GM19240 (cell line): Measurements from ENCODE around the gene CUEDC1.

Experiments used
- DNase-seq: peaks from one replicate; pipeline ENCODE4 v3.0.0; 2011; ENCODE audit warnings: low spot score; ENCODE audit not compliant: insufficient read length

CUEDC1 gene

DNA sequence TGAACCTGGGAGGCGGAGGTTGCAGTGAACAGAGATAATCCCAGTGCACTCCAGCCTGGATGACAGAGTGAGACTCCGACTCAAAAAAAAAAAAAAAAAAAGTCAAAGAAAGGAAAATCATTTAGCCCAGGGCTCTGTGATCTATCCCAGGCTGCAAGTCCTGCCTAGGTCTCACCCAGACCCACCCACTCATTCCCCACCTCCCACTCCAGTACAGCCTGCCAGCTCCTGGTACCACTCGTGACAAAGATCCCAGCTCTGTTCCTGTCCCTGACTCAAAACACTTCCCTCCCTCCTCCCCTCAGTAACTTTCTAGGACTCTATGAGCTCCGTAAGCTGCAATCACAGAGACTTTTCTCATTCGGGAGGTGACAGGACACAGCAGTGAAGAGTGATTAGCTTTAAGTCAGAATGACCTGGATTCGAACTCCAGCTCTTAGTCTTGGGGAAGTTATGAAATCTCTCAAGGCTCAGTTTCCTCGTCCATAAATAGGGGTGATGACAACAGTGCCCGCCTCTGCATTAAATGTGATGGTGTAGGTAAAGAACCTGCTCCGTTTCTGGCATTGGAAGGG, 77.3 kb downstream of the CUEDC1 start:
- no peak for DNase-seq

DNA sequence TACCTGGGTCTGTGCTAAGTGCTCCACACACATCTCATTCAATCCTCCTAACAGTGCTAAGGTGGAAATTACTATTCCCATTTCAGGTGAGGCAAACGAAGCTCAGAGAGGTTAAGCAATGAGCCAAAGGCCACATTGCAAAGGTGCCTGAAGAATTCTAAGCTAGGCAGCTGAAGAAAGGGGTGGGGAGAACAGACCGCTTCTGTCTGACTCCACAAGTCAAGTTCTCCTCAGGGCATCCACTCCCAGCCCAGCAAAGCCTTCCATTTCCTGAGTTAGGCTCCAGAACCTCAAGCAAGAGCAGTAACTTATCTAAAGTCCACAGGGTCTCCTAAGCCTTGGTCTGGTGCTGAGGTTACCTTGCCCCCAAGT, 78.4 kb downstream of the CUEDC1 start:
- DNase-seq, result no peak

DNA sequence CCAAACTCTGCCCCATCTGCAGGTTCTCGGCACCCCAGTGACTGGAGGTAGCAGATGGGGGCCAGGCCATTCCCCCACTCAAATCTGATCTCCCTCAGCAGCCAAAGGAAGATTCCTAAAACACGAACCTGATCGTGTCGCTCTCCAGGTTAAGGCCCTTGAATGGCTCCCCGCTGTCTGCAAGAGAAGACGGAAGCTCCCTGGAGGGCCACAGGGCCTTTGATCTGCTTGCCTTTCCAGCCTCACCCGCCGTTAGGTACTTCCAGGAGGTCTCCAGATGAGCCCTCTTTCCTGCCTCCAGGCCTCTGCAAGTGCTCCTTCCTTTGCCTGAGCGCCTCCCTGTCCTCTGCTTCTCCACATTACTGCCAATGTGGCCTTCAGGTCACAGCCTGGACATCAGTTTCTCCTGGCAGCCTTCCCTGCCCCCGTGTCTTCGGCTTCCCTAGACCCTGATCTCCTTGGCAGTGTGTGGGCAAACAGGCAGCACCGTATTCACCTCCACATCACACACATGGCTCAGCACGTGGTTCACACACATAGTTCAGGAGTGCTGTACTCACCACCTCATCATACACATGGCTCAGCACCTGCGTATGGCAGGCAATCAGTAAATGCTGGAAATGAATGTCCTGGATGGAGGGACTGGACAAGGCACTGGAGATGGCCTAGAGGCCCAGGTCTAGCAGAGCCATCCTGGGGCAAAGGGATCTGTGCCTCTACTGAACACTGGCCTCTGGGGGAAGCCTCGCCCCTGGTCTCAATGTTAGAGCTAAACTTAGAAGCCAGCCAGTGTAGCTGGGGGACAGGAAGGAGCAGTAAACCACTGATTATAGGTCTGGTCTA, 79.0 kb downstream of the CUEDC1 start:
- DNase-seq, result no peak

DNA sequence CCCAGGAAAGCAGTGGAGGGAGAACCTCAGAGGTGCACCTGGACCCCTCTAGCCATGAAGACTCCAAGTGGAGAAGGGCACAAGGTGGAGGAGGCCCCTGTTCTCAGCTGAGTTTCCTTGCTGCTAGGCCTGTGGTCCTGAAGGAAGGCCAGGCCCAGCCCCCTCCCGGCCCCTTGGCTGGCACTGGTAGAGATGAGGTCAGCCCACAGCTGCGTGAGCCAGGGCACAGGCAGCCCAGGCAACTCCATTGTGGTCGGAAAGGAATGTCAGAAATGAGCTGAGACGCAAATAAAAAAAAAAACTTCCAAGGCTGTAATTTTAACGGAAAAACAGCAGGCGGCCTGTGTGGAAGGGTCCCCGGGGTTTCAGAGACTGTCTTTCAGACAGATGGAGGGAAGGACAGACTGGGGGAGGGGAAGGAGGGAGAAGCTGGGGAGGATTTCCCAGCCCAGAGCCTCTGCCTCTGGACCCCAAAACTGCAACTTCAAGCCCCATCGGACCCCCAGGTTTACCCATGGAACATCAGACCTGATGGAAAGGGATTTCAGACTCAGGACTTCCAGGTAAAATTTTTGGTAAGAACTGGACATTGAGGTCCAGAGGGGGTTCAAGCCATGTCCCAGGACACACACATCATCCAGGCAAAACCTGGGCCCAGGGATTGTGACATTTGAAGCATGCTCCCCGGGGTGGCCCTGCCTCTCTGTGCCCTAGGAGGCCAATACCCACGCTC, 79.8 kb downstream of the CUEDC1 start:
- DNase-seq, result no peak

DNA sequence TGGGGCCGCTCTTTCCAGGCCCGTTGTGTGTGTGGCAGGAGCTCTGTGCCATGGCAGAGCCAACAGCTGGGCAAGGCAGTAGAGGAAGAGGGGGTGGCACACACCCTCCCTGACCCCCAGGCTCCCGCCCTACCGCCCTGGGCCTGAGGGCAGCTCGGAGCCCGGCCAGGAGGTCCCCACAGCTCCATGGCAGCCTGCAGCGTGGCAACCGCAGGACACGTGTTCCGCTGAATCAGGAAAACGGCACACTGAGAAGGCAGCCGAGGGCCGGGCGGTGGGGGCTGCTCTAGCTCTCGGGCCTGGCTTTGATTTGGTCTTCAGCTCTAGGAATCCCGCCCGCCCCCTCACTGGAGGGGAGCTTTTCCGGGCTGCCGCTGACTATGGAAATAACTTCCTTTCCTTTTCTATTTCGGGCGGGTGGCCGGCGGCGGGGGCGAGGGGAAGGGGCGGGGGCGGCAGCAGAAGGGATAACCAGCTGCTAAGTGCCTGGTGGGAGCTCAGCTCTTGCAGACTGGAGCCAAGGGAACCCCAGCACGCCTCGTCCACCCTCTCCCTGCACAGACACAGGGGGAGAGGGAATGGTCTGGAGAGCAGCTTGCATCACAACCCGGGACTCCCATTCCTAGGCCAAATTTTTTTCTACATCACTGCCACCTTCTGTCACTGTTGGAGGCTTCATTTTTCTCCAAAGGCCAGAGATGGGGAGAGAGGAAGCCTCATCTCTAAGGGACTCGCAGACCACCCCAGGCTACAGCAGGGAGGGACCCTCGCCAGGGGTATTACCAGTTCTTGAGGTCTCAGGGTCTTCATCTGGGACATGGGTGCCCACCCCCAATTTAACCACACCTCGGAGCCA, 80.5 kb downstream of the CUEDC1 start:
- DNase-seq, result no peak

DNA sequence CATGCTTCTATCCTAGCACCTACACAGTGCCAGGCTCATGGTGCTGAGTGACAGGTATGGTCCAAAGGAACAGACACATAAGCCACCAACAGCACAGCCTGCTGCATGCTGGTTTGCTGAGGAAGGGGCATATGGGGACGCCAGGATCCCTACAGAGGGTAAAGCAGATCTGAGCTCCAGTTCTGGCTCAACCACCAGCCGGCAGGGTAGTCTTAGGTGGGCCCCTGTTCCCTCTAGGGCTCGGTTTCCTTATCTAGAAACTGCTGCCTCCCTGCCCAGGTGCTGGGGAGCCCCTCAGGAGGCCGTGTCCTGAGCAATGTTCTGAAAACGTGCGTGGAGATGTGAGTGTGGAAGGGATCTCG, 81.2 kb downstream of the CUEDC1 start:
- no peak for DNase-seq

DNA sequence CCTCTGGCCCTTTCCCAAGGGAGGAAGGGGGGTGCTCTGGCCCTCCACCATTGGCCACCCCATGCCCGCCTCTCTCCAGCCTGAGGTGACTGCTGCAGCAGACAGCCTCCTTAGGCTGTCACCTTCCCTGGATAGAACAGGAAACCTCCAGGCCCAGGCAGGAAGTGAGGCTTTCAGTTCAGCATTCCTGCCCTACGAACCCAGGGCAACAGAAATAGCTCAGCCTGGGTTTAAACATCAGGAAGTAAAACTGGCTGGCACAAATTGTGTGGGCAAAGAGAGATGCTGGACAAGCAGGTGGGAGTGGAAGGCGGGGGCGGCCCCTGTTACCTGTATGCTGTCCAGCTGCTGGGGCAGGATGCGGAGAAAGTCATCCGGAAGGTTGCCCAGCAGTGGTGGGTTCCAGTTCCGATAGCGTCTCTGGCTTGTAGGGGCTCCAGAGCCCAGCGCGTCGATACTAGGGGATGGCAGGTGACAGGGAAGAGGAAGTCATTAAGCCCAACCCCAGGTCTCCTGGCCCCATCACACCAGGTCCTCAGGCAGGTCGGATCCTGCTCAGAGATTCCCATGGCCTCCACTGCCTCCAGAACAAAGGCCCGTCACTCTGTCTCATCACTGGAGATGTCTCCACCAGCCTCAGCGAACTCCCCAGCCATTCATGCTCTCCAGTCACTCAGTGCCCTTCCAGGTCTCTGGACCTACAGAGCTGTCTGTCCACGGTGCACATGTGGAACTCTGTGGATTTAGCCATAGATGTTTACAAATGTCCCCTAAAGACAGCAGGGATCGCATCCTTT, 81.8 kb downstream of the CUEDC1 start:
- DNase-seq, result no peak

DNA sequence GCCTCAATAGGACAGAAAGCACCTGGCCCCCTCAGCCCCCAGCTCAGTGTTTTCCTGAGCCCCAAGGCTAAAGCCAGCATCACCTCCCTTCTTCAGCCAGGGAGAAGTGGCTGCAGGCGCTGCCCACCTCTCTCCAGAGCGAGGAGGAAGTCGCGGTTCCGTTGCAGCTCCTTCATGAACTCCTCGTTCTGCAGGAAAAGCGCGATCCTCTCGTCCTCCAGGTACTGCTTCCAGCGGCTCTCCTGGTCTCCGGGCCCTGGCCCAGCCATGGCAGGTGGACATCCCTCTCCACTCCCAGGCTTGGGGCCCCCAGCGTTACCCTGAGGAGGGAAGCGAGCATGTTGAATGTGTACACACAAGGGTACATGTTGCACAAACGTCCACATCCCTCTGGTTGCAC, 82.7 kb downstream of the CUEDC1 start:
- DNase-seq, result no peak

DNA sequence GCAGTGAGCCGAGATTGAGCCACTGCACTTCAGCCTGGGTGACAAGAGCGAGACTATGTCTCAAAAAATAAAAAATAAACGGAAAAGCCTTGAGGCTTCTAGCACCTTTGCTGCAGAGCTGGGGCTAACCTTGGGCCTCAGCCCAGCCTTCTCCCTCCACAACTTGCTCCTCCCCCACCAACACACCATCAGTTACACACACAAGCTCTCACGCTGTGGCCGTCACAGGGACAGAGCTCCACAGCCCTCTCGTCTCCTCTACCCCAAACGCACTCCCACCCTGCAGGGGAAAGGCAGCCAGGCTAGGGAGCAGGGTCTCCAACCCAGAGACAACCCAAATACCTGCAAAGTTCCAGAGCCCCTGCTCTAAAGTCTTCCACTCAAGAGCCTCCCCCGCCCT, 83.3 kb downstream of the CUEDC1 start:
- DNase-seq, result no peak

DNA sequence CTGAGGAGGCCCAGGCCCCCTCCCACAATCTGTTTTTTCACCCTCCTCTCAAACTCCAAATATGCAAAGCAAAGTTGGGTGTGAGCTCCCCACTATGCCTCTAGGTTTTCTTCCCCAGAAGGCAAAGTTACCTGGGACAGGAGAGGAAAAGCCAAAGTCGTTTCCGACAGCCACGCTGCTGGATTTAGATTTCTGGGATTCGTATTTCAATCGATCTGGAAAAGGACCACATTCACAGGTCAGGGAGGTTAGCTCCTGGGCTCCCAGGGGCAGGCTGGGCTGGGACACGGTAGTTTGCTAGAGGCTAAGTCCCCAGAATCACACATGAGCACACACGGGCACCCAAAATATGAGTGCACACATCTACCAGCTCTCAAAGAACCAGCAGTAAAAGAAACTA, 84.1 kb downstream of the CUEDC1 start:
- DNase-seq, result no peak

DNA sequence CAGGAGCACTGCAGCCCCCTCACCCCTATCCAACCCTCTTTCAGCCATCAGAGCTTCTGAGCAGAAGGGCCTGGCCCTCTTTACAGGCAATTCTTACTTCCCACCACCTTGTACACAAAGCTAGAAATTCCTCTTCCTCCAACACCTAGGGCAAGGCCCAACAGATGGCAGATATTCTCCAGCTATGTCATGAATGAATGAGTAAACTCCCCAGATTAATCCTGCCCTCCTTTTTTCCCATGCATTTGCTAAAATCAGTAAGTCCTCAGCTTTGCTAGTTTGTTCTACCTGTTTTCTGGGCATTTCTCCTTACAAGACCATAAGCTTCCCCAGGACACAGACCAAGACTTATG, 85.0 kb downstream of the CUEDC1 start:
- no peak for DNase-seq

DNA sequence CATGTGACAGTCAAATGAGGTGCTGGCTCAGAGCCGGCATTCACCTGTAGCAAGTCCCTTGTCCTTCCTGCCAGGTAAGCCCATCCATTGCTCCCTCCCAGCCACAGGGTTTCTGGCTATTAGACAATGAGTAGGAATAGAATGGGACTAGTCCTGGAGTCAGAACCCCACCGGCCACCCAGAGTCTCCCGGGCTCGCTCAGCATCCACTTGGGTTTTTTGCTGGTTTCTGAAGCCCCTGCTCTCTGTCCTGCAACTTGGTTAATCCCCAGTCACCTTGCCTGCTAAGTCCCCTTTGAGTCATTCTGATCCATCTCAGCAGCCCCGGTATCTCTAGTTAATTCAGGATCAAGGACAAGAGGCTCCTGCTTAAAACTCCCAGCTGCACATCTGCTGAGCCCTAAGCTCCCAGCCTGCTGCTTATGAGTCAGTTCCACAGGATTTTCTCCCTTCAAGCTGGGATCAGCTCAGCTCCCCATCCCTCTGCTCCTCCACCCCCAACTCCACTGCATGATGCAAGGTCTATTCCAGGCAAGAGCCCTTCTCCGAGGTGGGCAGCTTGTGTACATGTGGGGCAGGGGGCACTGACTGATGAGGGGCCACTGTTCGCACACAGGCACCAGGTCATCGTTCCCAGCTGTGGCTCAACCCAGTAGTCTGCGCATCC, 85.5 kb downstream of the CUEDC1 start:
- DNase-seq, result no peak

DNA sequence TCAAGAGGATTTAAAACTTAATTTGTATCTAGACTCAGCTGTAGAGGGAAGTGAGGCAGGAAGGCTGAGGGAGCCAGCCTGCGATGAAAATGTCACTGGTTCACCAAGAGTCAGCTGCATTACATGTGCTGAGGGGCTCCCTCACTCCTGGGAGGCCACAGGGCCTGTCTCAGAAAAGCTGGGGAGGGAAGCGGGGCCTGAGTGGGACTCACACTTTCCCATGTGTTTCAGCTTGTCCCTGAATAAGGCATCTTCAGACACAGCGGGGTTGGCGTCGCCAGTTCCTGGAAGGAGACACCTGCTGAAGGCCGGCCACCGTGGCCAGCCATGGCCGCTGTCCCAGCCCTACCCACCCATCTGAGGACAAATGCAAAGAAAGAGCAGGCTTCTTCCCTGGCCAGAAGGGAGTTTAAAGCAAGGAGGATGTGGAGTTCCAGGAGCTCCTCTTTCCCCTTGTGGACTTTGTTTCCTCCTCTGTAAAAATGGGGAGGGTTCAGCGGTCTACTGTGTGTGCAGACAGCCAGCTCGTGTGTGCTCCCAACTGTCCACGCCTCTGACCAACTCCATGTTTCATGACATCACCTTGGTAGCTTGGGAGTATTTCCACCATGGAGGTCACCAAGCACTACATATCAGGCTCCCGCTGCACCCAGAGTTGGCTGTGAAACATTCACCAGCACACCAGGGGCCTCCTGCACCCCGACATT, 86.1 kb downstream of the CUEDC1 start:
- no peak for DNase-seq

DNA sequence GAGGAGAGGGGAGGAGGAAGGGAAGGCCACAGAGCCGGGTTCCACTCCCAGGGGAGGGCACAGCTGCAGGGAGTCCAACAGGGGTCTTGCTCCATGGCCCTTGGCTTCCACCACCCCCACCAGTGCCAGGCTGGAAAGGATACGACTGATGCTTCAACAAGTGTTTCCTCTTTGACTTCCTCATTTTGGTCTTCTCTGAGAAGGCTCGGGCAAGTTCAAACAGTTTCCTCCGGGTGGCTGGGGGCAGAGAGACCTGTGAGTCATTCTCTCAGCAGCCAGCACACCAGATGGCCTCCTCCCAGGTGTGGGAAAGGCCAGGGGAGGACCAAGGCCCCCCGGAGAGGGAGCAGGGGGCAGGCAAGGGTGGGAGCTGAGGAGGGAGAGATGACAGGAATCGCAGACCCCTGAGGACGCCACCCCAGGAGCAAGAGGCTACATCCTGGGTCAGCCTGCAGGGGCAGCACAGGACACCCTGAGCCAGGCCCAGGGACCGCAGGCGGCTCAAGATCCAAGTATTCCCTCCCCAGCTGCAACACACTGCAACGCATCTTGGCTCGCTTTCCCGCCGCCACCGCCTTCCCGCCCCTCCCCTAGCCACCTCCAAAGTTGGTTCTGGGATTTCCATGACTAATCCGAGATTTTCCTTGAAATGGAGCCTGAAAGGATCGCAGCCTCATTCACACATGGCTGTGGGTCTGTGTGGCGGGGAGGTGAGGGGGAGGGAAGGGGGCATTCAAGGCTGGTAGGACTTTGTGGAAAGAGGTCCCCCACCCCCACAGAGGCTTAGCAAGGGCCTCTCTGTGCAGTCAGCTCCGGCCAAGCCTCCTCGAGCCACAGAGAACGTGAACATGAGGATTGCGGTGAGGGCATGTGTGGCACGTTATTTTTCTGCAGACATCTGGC, 87.0 kb downstream of the CUEDC1 start:
- DNase-seq, result peak; percentile 79

DNA sequence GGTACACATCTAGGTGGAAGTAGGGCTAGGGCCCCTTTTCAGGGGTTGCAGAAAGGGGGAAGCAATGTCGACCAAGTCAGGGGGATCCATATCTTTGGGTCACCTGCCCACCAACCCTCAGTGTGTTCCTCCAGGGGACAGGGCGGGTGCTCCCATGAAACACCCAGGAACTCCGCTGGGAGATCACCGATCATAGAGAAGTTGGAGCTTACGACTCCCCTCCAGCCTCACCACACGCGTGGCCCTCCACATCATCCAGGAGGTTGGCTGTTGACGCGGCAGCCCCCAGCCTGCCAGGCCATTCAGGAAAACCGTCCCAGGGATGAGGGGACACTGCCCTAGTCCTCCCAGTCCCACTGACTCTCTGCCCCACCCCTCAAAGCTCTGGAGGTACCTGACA, 88.1 kb downstream of the CUEDC1 start:
- no peak for DNase-seq

DNA sequence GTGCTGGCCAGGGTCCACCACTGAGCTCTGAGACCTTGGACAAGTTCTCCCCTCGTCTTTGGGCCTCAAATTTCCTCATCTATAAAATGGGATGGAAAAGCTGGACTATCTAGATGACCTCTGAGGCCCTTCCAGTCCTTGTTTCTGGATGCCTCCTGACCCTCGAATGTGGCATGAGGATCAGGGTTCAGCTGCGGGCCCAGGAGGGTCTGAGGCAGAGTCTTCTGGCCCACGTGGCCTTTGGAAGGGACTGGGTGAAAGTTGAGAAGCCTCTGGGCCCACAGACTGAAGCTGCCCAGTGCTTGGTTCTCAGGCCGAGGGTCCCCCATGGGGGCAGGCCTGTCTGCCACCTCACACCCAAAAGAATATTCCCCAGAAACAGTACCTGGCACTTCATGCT, 88.5 kb downstream of the CUEDC1 start:
- DNase-seq, result no peak

DNA sequence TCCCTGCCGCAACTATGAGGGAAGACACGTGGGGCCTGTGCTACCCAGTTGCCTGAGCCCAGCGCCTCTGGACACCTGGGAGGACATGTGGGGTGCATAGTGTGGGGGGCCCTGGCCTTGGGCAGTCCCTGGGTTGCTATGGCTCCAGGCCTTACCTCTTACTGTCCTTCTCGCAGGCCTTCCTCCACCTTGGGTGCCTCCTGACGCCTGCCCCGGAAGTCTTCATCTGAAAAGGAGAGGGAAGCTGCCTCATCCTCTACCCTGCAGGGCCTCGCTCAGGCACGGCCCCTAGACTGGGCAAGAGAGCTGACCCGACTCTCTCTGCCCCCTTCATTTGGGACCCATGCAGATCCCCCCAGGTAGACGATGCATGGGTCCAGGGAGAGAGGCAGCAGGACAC, 88.9 kb downstream of the CUEDC1 start:
- DNase-seq, result no peak

DNA sequence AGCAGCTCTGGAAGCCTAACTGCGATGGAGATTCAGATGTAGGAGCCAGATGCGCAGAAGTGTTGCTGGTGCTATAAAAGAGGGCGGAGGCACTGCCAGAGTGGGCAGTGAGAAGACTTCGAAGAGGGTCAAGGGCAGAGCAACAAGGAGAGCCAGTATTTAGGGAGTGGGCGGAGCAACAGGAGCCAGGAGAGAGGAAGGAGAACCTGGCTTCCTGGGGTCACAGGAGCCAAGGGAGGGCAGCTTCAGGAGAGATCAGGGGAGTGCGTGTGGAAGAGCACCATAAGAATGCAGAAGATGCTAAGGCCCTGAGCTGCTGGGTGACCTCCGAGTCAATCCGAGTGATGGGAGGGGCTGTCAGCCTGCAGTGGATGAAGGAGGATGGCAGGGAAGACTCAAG, 90.9 kb downstream of the CUEDC1 start:
- DNase-seq, result no peak
